Effector CD8-positive, alpha-beta T cell (primary cell): Measurements from ENCODE around the gene MCCD1.

Source experiments
- DNase-seq: peaks from one replicate; lab custom pipeline; 2025; lab: John Stamatoyannopoulos, UW

MCCD1 gene

GRCh38 chr6:31510007-31510406, 18.8 kb upstream of the MCCD1 start:
- DNase-seq, result no peak

DNA sequence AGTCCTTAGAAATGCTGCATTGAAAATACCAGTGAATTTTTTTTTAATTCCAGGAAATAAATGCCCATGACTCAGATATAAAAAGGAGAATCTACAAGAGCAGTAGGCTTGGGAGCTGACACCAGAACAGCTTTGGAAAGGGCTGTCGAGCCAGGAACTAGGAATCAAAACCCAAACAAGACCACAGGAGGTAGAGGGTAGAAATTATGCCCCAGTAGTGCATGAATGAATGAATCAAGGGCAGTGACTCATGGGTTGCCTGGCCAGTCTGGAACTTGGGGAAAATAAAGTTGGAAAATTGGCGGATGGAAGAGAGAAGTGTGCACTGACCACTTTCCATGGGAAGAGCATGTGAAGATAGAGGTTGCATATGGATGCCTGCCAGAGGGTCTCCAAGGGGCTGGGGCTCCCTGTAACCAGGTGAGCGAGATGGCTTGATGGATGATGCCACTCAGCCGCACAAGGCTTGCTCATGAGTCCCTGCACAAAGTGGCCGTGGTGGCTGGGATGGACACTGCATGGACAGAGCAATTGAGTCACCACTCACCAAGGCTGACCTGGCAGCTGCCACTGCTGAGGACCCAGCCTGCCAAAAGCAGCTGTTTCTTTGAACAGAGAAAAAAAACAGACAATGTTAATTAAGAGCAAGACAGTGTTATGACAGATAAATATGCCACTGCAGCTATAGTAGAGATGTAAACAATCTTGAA, 15.2 kb upstream of the MCCD1 start:
- no peak for DNase-seq

DNA sequence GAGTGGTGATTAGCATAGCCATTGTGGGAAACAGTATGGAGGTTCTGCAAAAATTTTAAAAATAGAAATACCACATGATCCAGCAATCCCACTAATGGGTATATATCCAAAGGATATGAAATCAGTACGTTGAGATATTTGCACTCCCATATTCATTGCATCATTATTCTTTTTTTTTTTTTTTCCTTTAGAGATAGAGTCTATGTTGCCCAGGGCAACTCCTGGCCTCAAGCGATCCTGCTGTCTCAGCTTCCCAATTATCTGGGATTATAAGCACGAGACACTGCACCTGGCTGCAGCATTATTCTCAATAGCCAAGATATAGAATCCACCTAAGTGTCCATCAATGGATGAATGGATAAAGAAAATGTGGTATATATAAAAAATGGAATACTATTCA, 6.9 kb upstream of the MCCD1 start:
- no peak for DNase-seq

DNA sequence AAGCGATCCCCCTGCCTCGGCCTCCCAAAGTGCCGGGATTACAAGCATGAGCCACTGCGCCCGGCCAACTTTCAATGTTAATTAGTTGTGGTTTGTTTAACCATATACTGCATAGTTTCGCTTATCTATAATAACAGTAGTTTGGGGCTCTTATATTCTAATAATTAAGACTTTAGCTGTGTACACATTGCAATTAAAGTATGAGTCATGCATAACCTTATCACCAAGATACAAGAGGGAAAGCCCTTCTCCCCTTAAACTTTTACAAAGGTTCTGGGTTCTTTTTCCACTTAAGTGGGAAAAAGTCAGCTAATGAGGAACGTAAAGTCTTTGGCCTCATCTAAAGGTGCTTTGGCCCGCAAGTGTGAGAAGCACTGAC, 3.2 kb upstream of the MCCD1 start:
- DNase-seq, result no peak

- DNase-seq, result no peak
Measured at GRCh38 chr6:31525932-31526591, 2.7 kb upstream of the MCCD1 start.

GRCh38 chr6:31528307-31528777, 420 bp upstream of the MCCD1 start:
- no peak for DNase-seq

- no peak for DNase-seq
Measured at GRCh38 chr6:31529329-31530150, 778 bp downstream of the MCCD1 start.

DNA sequence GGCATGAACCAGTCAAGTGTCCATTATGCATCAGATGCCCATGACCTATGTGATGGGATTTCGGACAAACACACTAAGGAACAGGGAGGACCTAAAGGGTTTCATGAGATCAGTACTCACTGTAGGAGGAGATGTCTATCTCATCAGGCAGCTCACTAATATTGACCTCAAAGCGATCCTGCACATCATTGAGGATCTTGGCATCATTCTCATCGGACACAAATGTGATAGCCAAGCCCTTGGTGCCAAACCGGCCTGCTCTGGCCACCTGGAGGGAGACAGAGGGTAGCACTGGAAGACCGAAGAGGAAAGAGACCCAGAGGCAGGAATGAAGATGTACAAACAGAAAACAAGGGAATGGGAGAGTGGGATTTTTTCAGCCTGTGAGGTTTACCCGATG, 1.9 kb downstream of the MCCD1 start:
- no peak for DNase-seq

- no peak for DNase-seq
Measured at GRCh38 chr6:31531162-31531561, 2.4 kb downstream of the MCCD1 start.

DNA sequence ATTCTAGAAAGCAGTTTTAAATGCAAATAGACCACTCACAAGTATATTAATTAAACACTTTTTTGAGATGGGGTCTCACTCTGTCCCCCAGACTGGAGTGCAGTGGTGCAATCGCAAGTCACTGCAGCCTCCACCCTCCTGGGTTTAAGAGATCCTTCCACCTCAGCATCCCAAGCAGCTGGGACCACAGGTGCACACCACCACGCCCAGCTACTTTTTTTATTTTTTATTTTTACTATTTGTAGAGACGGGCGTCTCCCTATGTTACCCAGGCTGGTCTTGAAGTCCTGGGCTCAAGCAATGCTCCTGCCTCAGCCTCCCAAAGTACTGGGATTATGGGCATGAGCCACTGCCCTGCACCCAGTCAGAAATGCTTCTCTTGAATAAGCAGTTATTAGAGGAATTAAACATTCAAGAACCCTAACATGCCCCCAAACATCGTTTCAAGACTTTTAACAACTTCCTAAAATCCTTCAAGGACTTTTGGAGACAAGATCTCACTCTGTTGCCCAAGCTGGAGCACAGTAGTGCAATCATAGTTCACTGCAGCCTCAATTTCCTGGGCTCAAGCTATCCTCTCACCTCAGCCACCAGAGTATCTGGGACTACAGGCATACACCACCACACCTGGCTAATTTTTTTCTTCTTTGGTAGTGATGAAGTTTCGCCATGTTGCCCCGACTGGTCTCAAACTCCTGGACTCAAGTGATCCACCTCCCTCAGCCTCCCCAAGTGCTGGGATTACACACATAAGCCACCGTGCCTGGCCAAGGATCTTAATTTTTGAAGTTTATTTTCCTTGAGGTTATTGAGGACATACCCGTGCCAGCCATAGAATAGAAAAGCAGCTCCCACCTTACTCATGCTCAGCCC, 3.2 kb downstream of the MCCD1 start:
- DNase-seq, result no peak

GRCh38 chr6:31532644-31533454, 4.1 kb downstream of the MCCD1 start:
- no peak for DNase-seq

DNA sequence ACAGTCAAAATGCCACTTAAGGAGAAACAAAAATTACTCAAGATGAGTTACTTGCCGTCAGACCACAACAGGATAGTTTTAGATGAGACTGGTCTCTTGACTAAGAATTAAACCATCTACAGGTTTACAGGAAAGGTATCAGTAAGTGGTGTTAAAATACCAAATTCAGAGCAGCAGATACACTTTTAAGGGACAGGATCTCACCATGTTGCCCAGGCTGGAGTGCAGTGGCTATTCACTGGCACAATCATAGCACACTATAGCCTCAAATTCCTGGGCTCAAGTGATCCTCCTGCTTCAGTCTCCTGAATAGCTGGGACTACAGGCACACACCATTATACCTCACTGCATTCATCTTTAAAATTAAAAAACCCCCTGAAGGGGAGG, 4.7 kb downstream of the MCCD1 start:
- DNase-seq, result no peak

- DNase-seq, result no peak
Measured at GRCh38 chr6:31534011-31534410, 5.2 kb downstream of the MCCD1 start.

DNA sequence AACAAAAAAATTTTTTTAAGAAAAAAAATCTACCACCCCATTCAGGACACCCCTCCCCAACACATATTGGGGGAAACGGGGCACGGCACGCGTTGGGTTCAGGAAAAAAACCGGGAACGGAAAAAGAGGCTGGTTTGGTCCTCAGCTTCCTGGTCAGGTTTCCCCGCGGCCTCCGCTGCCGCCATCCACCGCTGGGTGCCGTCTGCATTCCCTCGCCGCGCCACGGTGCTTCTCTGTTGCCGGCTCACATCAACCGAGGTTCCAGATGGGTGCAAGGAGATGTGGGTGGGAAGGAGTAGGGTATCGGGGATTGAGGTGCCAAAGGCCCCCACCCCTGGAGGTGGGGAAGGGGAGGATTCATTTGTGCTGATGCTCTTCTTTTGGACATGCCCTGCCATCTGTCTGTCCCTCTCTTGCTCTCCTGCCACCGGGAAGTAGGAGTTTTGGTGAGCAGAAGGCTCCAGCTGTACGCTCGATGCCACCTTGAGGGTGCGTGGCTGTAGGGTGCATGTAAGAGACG, 5.8 kb downstream of the MCCD1 start:
- DNase-seq, result no peak

DNA sequence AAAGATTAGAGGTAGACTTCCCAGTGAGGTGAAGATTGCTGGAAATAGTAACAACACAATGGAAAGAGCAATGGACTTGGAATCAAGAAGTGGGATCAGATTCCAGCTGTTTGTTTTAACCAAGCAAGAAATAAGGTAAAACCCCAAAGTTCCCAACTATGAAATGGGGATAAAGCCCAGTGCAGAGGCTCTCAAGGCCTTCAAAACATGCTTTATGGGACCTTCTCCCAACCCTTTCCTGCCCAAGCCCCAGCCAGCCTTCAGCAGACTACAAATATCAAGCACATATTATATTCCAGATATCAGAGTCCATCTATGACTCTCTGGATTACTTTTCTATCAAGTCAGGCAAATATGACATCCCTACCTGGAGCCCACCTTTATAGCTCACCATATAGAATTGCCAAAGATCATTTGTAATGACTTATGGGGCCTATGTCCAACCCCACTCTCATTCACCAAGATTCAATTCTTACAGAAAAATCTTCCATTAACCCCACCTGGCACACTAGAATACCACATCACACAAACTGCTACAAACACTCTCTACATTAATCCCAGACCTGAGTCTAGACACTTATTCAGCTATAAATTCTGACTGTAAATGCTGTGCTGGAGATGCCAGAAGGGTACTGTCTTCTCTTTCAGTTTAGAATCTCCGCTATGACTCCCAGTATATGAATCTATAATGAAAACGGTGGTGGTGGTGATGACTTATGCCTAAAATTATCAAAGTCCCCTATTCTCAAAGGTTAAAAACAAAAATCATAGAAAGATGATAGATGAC, 7.0 kb downstream of the MCCD1 start:
- DNase-seq, result no peak

DNA sequence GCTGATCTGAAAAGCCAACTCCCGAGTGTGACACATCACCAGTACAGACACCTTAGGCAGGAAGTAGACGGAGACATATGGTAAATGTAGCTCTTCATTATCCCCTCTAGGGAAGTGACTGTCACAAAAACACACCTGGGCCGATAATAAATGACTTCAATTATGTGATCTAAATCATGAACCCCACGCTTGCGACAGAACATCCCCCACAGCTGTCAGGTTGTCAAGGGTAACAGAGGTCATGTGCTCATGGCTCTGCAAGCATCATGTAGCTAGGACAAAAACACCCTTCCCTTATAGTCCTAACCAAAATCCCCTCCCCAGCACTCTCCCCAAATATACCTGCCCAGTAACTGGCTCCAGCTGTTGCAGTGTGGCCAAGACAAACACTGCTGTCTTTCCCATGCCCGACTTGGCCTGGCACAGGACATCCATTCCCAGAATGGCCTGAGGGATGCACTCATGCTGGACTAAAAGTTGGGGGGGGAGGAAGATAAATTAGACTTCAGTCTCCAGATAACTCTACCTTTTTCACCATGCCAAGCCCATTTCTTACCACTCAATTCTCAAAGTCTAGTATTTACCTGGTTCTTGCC, 10.1 kb downstream of the MCCD1 start:
- no peak for DNase-seq

GRCh38 chr6:31540640-31541039, 11.9 kb downstream of the MCCD1 start:
- no peak for DNase-seq

DNA sequence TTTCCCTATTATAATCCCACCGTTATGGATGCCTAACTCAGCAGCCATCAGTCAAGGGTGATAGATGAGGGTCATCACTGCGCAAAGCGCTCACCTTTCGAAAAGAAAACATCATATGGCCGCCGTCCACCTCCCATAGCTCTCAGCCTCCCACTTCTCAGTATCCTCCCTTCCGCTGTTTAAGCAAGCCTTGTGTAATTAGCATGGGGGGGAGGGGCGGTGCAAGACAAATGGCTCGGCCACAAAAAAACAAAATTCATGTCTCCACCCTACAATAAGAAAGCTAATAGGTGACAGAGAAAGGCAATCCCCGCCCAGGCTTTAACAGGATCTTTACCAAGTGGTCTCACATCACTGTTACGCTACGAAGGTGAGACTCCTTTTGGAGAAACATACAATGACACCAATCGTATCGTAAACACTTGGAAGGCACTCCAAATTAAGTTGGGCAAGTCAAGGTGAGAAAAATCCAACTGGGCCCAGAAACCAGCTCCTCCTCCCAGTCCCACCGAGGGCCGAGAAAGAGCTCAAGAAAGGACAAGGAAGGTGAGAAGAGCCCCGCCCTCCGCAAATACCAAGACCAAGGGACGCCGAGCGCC, 12.4 kb downstream of the MCCD1 start:
- DNase-seq, result peak; percentile 37
